IMR-90 (cell line): ENCODE data around the gene UST. TPM values are rescaled to one million over a fixed set of nuclear protein-coding genes. Genes with fewer than 3 reads are reported as not detected.

Experiments used
- ATAC-seq: fragments of 200-7000 bp; cut with Tn5 transposase; 2 replicates; pipeline ENCODE4 v1.9.1; 2020; ENCODE audit warnings: low read depth, mild to moderate bottlenecking, moderate library complexity
- BruUV-seq: library from RNA; stranded (reverse); fragments of 400-500 nt; replicated peaks from 2 replicates; lab custom pipeline; 2021; lab: Mats Ljungman, UMichigan
- CTCF ChIA-PET: fragments of 300-600 bp; formaldehyde crosslinking; extraction: SDS; loops from one replicate; lab custom pipeline; 2021; ENCODE audit warnings: antibody characterized with exemption; lab: Yijun Ruan, JAX
- POLR2A ChIA-PET: fragments of 300-600 bp; sonication (Branson Sonifier 250); formaldehyde crosslinking; loops from one replicate; lab custom pipeline; 2022; ENCODE audit warnings: antibody characterized with exemption; ENCODE audit not compliant: unreplicated experiment; lab: Charles Lee
- DNase-seq: peaks from one replicate; pipeline ENCODE4 v3.0.0; 2013
- H2AFZ ChIP-seq: replicated peaks from 2 replicates; pipeline ENCODE3; 2013; ENCODE audit warnings: low read length, mild to moderate bottlenecking; ENCODE audit not compliant: poor library complexity
- H2AK5ac ChIP-seq: 2 replicates; pipeline ENCODE4 v1.6.1; 2013; ENCODE audit warnings: low read depth, low read length, inconsistent platforms
- H2AK9ac ChIP-seq: replicated peaks from 2 replicates; pipeline ENCODE3; 2013; ENCODE audit warnings: mild to moderate bottlenecking, low read depth, low read length, moderate library complexity; ENCODE audit not compliant: poor library complexity
- H2BK120ac ChIP-seq: 2 replicates; pipeline ENCODE4 v1.6.1; 2013; ENCODE audit warnings: low read depth, low read length, inconsistent platforms
- H2BK15ac ChIP-seq: 3 replicates; pipeline ENCODE4 v1.6.1; 2013; ENCODE audit warnings: low read depth, low read length, inconsistent platforms
- H2BK20ac ChIP-seq: 2 replicates; pipeline ENCODE4 v1.6.1; 2013; ENCODE audit warnings: low read depth, mild to moderate bottlenecking, inconsistent platforms, low read length, moderate library complexity
- H2BK5ac ChIP-seq: 2 replicates; pipeline ENCODE4 v1.6.1; 2013; ENCODE audit warnings: mild to moderate bottlenecking, low read depth, low read length, inconsistent platforms; ENCODE audit not compliant: poor library complexity, severe bottlenecking
- H3K14ac ChIP-seq: replicated peaks from 2 replicates; pipeline ENCODE4 v1.6.1; 2013; ENCODE audit warnings: low read depth, low read length, inconsistent platforms
- H3K18ac ChIP-seq: 2 replicates; pipeline ENCODE4 v1.6.1; 2013; ENCODE audit warnings: low read depth, low read length, control low read depth
- H3K23ac ChIP-seq: 2 replicates; pipeline ENCODE4 v1.6.1; 2013; ENCODE audit warnings: low read depth, low read length, inconsistent platforms
- H3K27ac ChIP-seq: 2 replicates; pipeline ENCODE4 v1.5.1; 2013; ENCODE audit warnings: mild to moderate bottlenecking, control low read depth, low read length; ENCODE audit not compliant: insufficient read depth
- H3K27me3 ChIP-seq: 2 replicates; pipeline ENCODE4 v1.6.1; 2013; ENCODE audit warnings: low read length; ENCODE audit not compliant: control insufficient read depth, insufficient read depth
- H3K36me3 ChIP-seq: 2 replicates; pipeline ENCODE4 v1.6.1; 2013; ENCODE audit warnings: low read length, mixed read lengths; ENCODE audit not compliant: control insufficient read depth, insufficient read depth
- H3K4ac ChIP-seq: 2 replicates; pipeline ENCODE4 v1.6.1; 2013; ENCODE audit warnings: low read depth, low read length, inconsistent platforms
- H3K4me1 ChIP-seq: 2 replicates; pipeline ENCODE4 v1.6.1; 2013; ENCODE audit warnings: low read length, mixed read lengths; ENCODE audit not compliant: control insufficient read depth, insufficient read depth
- H3K4me2 ChIP-seq: 2 replicates; pipeline ENCODE4 v1.6.1; 2013; ENCODE audit warnings: low read depth, mild to moderate bottlenecking, control low read depth, low read length, moderate library complexity
- H3K4me3 ChIP-seq: 2 replicates; pipeline ENCODE4 v1.5.1; 2013; ENCODE audit warnings: low read depth, mild to moderate bottlenecking, control low read depth, low read length, moderate library complexity; ENCODE audit not compliant: insufficient read depth
- H3K56ac ChIP-seq: 2 replicates; pipeline ENCODE4 v1.6.1; 2013; ENCODE audit warnings: low read length, inconsistent platforms; ENCODE audit not compliant: insufficient read depth; ENCODE audit errors: extremely low read depth
- H3K79me1 ChIP-seq, 2 experiments: 2 replicates each; pipeline ENCODE4 v1.6.1; 2013; ENCODE audit warnings: low read length in 2 of 2, inconsistent platforms in 1 of 2, low read depth in 1 of 2
- H3K9ac ChIP-seq: 2 replicates; pipeline ENCODE4 v1.6.1; 2013; ENCODE audit warnings: low read depth, low read length, control low read depth
- H3K9me1 ChIP-seq: 2 replicates; pipeline ENCODE4 v1.6.1; 2013; ENCODE audit warnings: low read length, inconsistent platforms; ENCODE audit not compliant: insufficient read depth
- H3K9me3 ChIP-seq: 2 replicates; pipeline ENCODE4 v1.6.1; 2013; ENCODE audit warnings: low read length; ENCODE audit not compliant: control insufficient read depth, insufficient read depth
- H4K20me1 ChIP-seq: 2 replicates; pipeline ENCODE4 v1.6.1; 2013; ENCODE audit warnings: low read length, inconsistent platforms; ENCODE audit not compliant: insufficient read depth
- H4K5ac ChIP-seq: 2 replicates; pipeline ENCODE4 v1.6.1; 2013; ENCODE audit warnings: mild to moderate bottlenecking, low read depth, low read length, control low read depth
- H4K8ac ChIP-seq, 2 experiments: 2 replicates each; pipeline ENCODE4 v1.6.1; 2013; ENCODE audit warnings: low read depth in 2 of 2, low read length in 2 of 2, control low read depth in 1 of 2, inconsistent platforms in 1 of 2
- H4K91ac ChIP-seq: 2 replicates; pipeline ENCODE4 v1.6.1; 2013; ENCODE audit warnings: low read depth, low read length, inconsistent platforms; ENCODE audit not compliant: insufficient read depth
- BHLHE40 ChIP-seq: fragments of 150-350 bp; IDR thresholded peaks from 2 replicates; pipeline ENCODE4 v1.6.1; 2016; ENCODE audit warnings: mild to moderate bottlenecking, low read depth, low read length
- CEBPB ChIP-seq: IDR thresholded peaks from 2 replicates; pipeline ENCODE4 v1.6.1; 2012; ENCODE audit warnings: low read depth, low read length, improper control_type of control experiment
- CHD1 ChIP-seq: IDR thresholded peaks from 2 replicates; pipeline ENCODE4 v1.6.1; 2012; ENCODE audit warnings: low read depth, low read length, improper control_type of control experiment
- FOS ChIP-seq: fragments of 150-350 bp; IDR thresholded peaks from 2 replicates; pipeline ENCODE4 v1.6.1; 2016; ENCODE audit warnings: low read depth, low read length
- MAFK ChIP-seq: IDR thresholded peaks from 2 replicates; pipeline ENCODE4 v1.6.1; 2012; ENCODE audit warnings: low read depth, low read length, improper control_type of control experiment
- MAZ ChIP-seq: IDR thresholded peaks from 2 replicates; pipeline ENCODE4 v1.6.1; 2012; ENCODE audit warnings: low read depth, mild to moderate bottlenecking, low read length, improper control_type of control experiment, moderate library complexity, borderline replicate concordance
- MXI1 ChIP-seq: IDR thresholded peaks from 2 replicates; pipeline ENCODE4 v1.6.1; 2012; ENCODE audit warnings: low read depth, mild to moderate bottlenecking, low read length, moderate library complexity, borderline replicate concordance
- NFE2L2 ChIP-seq: fragments of 150-350 bp; IDR thresholded peaks from 2 replicates; pipeline ENCODE4 v1.6.1; 2016; ENCODE audit warnings: low read depth, mild to moderate bottlenecking, low read length
- POLR2A ChIP-seq: IDR thresholded peaks from 2 replicates; pipeline ENCODE4 v1.6.1; 2012; ENCODE audit warnings: mild to moderate bottlenecking, low read depth, low read length
- RAD21 ChIP-seq: IDR thresholded peaks from 2 replicates; pipeline ENCODE4 v1.6.1; 2012; ENCODE audit warnings: low read length, improper control_type of control experiment
- RCOR1 ChIP-seq: IDR thresholded peaks from 2 replicates; pipeline ENCODE4 v1.6.1; 2012; ENCODE audit warnings: mild to moderate bottlenecking, low read length, improper control_type of control experiment; ENCODE audit not compliant: insufficient replicate concordance
- RFX5 ChIP-seq: IDR thresholded peaks from 2 replicates; pipeline ENCODE4 v1.8.0; 2012; ENCODE audit warnings: low read depth, mild to moderate bottlenecking, low read length, moderate library complexity
- SMC3 ChIP-seq: fragments of 150-350 bp; IDR thresholded peaks from 2 replicates; pipeline ENCODE4 v1.6.1; 2016; ENCODE audit warnings: low read depth, mild to moderate bottlenecking, antibody characterized with exemption, low read length, moderate library complexity
- WGBS, 2 experiments: methylation state at CpG; one replicate each; pipeline versions ENCODE4 v1.1.5 to v1.1.7; 2013; ENCODE audit warnings: missing lambda C conversion rate in 2 of 2; ENCODE audit not compliant: insufficient read length in 1 of 2; ENCODE audit errors: extremely low coverage in 2 of 2; 5-methylcytosine and 5-hydroxymethylcytosine counted together
- dilution Hi-C: fragments of 300-500 bp; cut with HindIII; formaldehyde crosslinking; loops from one replicate; pipeline ENCODE4 v1.14.3; 2018; ENCODE audit warnings: low sequenced_read_pairs; ENCODE audit not compliant: unreplicated experiment
- in situ Hi-C: fragments of 300-500 bp; cut with MboI; formaldehyde crosslinking; loops from 3 replicates; pipeline ENCODE4 v1.14.3; 2019; ENCODE audit warnings: low sequenced_read_pairs, inconsistent platforms, mixed read lengths
- intact Hi-C: fragments of 100-400 bp; cut with micrococcal nuclease; formaldehyde crosslinking; loops from 2 replicates; pipeline ENCODE4 v1.10.0; 2022
- polyA plus RNA-seq, 3 experiments: library from polyadenylated mRNA; depleted of rRNA; stranded (reverse); fragments of >200 nt; gene quantifications; 2 replicates each; pipeline ENCODE4 v1.2.3, GENCODE V29; 2012; ENCODE audit warnings: low replicate concordance in 1 of 3
- total RNA-seq: library from RNA; depleted of rRNA; stranded (reverse); fragments of >200 nt; gene quantifications from 2 replicates; pipeline ENCODE4 v1.2.3, GENCODE V29; 2012
- TF ChIP-seq, protein P1 (sequence below): fragments of 150-350 bp; IDR thresholded peaks from 2 replicates; pipeline ENCODE4 v1.6.1; 2017; ENCODE audit warnings: mild to moderate bottlenecking, antibody characterized with exemption, low read length, low read depth
- TF ChIP-seq, protein P2 (sequence below): conservative IDR thresholded peaks from 2 replicates; pipeline ENCODE4 v1.5.1; 2012; ENCODE audit warnings: mild to moderate bottlenecking, low read depth, low read length, improper control_type of control experiment
- TF ChIP-seq, protein P3 (sequence below): fragments of 150-350 bp; IDR thresholded peaks from 2 replicates; pipeline ENCODE4 v1.6.1; 2016; ENCODE audit warnings: low read depth, mild to moderate bottlenecking, low read length, moderate library complexity, borderline replicate concordance

The UST gene
- total and polyA plus RNA-seq, 2 of the 4 experiments (the other 2 are of a cell fraction) = 7.7 to 13.8 TPM

DNA sequence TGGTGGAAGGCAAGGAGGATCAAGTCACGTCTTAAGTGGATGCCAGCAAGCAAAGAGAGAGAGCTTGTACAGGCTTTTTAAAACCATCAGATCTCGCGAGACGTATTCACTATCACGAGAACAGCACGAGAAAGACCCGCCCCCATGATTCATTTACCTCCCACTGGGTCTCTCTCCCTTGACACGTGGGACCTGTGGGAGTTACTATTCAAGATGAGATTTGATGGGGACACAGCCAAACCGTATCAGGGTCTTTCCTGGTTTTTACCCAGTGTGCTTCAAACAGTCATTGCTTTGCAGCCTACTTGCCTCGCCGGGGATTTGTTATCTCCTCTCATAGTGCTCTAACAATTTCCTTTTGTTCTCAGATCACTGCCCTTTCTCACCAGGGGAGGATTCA lies 108.2 kb downstream of the UST start:
- H2AFZ ChIP-seq = no peak overlapping the region
- H4K91ac ChIP-seq = no peak overlapping the region
- no TSS peak for BruUV-seq
- ChIA-PET POLR2A (no interaction called here), CTCF (interaction anchor here (1.1 kb wide), 1 partner anchor 12 kb away, joined by 3 read pairs; no protein-coding TSS in a partner anchor)
- H4K5ac ChIP-seq = no peak overlapping the region
- no peak overlapping the region for H2AK9ac ChIP-seq
- H3K27ac ChIP-seq = no peak overlapping the region
- peaks cover 21 to 37% of the 10 kb centered on the region in 2 experiments for H3K79me1 ChIP-seq
- H3K4me1 ChIP-seq = peaks cover 8% of the 10 kb centered on the region
- ATAC-seq (no peak), DNase-seq (no peak)
- H3K56ac ChIP-seq = no peak overlapping the region
- H3K9me3 ChIP-seq = no peaks in the 10 kb centered on the region
- H3K18ac ChIP-seq = no peak overlapping the region
- WGBS, 2 experiments = 100% methylated on average over 1 of the region's 11 CpGs; no CpG with 5 or more reads in 1 of the 2 experiments
- no peak overlapping the region for H3K4me3 ChIP-seq
- H2BK5ac ChIP-seq = no peak overlapping the region
- no peak overlapping the region for H2BK120ac ChIP-seq
- no peaks in the 10 kb centered on the region for H3K36me3 ChIP-seq
- no peak overlapping the region for H4K8ac ChIP-seq
- H3K9me1 ChIP-seq = peaks cover 13% of the 10 kb centered on the region
- TF ChIP-seq MAFK (no peak), SMC3 (no peak), MAZ (no peak), FOS (no peak), BHLHE40 (no peak), CEBPB (no peak), RFX5 (no peak), POLR2A (no peak), RCOR1 (no peak), CHD1 (no peak), NFE2L2 (no peak), RAD21 (no peak), MXI1 (no peak)
- TF ChIP-seq, protein P1, sequence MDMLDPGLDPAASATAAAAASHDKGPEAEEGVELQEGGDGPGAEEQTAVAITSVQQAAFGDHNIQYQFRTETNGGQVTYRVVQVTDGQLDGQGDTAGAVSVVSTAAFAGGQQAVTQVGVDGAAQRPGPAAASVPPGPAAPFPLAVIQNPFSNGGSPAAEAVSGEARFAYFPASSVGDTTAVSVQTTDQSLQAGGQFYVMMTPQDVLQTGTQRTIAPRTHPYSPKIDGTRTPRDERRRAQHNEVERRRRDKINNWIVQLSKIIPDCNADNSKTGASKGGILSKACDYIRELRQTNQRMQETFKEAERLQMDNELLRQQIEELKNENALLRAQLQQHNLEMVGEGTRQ = no peak
- TF ChIP-seq, protein P2, sequence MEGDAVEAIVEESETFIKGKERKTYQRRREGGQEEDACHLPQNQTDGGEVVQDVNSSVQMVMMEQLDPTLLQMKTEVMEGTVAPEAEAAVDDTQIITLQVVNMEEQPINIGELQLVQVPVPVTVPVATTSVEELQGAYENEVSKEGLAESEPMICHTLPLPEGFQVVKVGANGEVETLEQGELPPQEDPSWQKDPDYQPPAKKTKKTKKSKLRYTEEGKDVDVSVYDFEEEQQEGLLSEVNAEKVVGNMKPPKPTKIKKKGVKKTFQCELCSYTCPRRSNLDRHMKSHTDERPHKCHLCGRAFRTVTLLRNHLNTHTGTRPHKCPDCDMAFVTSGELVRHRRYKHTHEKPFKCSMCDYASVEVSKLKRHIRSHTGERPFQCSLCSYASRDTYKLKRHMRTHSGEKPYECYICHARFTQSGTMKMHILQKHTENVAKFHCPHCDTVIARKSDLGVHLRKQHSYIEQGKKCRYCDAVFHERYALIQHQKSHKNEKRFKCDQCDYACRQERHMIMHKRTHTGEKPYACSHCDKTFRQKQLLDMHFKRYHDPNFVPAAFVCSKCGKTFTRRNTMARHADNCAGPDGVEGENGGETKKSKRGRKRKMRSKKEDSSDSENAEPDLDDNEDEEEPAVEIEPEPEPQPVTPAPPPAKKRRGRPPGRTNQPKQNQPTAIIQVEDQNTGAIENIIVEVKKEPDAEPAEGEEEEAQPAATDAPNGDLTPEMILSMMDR = no peak
- TF ChIP-seq, protein P3, sequence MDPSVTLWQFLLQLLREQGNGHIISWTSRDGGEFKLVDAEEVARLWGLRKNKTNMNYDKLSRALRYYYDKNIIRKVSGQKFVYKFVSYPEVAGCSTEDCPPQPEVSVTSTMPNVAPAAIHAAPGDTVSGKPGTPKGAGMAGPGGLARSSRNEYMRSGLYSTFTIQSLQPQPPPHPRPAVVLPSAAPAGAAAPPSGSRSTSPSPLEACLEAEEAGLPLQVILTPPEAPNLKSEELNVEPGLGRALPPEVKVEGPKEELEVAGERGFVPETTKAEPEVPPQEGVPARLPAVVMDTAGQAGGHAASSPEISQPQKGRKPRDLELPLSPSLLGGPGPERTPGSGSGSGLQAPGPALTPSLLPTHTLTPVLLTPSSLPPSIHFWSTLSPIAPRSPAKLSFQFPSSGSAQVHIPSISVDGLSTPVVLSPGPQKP = no peak
- H3K4ac ChIP-seq = no peak overlapping the region
- H3K14ac ChIP-seq = no peak overlapping the region
- dilution Hi-C loops = no loop called here
- peaks cover 28% of the 10 kb centered on the region for H4K20me1 ChIP-seq
- H2BK15ac ChIP-seq = no peak overlapping the region
- no peak overlapping the region for H2BK20ac ChIP-seq
- peaks cover 2% of the 10 kb centered on the region; the same call in 1 of the 2 replicates for H3K27me3 ChIP-seq
- intact Hi-C loops = loop anchor here (5.0 kb wide), 1 partner anchor 108 kb away; the partner anchor contains the start of gene UST
- H3K9ac ChIP-seq = no peak overlapping the region
- H3K4me2 ChIP-seq = no peak overlapping the region
- H2AK5ac ChIP-seq = no peak overlapping the region
- no peak overlapping the region for H3K23ac ChIP-seq
- in situ Hi-C loops = no loop called here
